ENCODE measurements around the gene TTYH2.

TTYH2 gene

DNA sequence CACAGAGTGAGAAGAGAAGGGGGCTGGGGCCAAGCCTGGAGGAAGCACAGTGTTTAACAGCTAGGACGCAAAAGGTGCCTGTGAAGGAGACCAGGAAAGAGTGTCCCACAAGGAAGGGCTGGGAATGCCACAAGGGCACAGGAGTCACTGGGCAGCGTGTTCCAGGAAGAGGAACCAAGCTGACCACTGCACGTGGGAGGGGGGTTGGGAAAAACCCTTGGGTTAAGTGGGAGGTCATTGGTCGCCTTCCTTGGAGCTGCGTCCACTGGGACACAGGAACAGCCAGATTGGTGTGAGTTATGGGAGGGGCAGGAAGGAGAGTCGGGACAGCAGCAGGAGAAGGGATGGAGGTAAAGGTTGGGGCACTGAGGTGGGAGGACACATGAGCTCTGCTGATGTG is 12.9 kb downstream of the TTYH2 start:
- no peak for DNase-seq (ENCODE audit: low read depth in 2 of 2)
- TF ChIP-seq CTCF (IDR thresholded peaks at IDR 0.05; ENCODE audit: low read depth, low read length) = no peak
- no peak overlapping the region for H3K4me3 ChIP-seq (replicated peaks in 1 of 2; ENCODE audit: low read depth in 2 of 2, low read length in 2 of 2)

DNA sequence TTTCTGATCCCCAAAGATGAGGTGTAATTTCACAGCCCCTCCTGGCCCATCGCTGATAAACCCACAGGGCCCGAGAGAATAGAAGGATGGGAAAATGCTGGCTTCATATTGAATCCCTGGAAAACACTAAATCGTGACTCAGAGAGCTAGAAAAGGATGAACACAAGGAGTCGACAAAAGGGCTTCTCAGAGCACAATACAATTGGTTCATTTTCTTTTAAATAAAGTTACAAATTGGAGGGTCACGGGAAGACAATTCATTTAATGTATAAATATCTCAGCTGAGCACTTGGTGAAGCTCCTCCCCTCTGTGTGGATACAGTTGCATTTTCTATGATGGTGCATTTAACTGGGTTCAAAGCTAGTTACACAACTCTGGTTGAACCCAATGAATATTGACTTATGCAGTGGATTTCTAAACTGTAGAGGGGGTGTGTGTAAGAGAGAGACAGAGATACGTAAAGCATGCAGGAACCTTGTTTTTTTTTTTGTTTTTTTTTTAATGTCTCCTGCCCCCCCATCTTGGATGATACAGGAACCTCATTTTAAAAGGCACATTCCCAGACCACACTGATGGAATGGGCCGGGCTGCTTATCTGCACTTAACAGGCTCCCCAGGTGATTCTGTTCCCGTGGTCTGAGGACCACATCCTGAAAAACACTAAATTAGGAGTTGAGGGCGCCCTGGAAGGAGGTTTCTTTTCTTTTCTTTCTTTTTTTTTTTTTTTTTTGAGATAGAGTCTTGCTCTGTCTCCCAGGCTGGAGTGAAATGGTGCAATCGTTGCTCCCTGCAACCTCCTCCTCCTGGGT is 14.1 kb downstream of the TTYH2 start:
- TF ChIP-seq CTCF (IDR thresholded peaks at IDR 0.05; ENCODE audit: low read depth, low read length) = no peak
- no peak overlapping the region for H3K4me3 ChIP-seq (replicated peaks in 1 of 2; ENCODE audit: low read depth in 2 of 2, low read length in 2 of 2)
- DNase-seq (ENCODE audit: low read depth in 2 of 2) = no peak

DNA sequence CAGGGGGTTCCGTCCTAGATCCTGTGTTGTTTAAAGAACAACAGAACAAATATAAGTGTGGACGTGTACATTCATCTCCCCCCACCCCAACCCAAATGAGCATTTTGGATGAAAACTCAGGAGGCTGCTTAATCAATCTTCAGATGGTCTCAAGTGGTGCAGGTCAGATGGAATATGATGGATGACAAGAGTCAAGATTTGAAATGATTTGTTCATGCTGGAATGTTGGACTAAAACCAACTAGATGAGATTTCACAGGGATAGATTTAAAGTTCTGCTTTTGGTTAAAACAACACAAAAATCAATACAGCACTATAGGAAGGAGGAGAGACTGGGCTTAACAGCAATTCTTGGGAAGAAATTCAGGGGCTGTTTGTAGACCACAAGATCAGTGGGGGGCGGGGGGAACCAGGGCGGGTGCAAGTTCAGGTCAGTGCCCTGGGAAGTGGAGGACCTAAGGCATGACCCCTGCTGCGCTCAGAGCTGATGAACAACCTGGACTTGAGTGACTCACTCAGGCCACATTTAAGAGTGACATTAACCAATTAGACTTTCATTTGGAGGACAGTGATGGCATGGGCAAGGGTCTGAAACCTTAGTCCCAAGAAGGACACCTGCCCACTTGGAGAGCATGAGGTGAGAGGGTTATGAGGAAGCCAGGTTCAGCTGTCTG is 15.1 kb downstream of the TTYH2 start:
- no peak for TF ChIP-seq CTCF (IDR thresholded peaks at IDR 0.05; ENCODE audit: low read depth, low read length)
- H3K4me3 ChIP-seq (replicated peaks in 1 of 2; ENCODE audit: low read depth in 2 of 2, low read length in 2 of 2) = no peak overlapping the region

DNA sequence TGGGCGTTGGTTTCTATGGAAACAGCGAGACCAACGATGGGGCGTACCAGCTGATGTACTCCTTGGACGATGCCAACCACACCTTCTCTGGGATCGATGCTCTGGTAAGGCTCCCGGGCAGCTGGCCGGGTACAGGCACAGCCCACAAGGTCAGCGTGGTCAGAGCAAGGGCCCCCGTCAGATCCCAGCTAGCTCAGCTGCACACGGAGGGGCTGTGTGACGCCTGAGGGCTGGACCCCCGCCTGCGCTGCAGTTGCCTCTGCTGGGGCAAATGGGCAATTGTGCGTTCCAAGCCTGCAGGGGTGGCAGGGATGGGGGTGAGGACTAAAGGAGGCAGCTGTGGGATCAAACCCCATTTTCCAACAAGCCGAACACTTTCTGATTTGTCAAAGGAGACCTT is 17.5 kb downstream of the TTYH2 start:
- H3K4me3 ChIP-seq (replicated peaks in 1 of 2; ENCODE audit: low read depth in 2 of 2, low read length in 2 of 2) = no peak overlapping the region
- TF ChIP-seq CTCF (IDR thresholded peaks at IDR 0.05; ENCODE audit: low read depth, low read length) = no peak
- DNase-seq (ENCODE audit: low read depth in 2 of 2) = no peak

More for the DNA sequence above, 15.1 kb downstream of the TTYH2 start:
- no peak for DNase-seq (ENCODE audit: low read depth in 2 of 2)

- H3K4me3 ChIP-seq (replicated peaks in 1 of 2; ENCODE audit: low read depth in 2 of 2, low read length in 2 of 2) = no peak overlapping the region
- no peak for DNase-seq (ENCODE audit: low read depth in 2 of 2)
- TF ChIP-seq CTCF (IDR thresholded peaks at IDR 0.05; ENCODE audit: low read depth, low read length) = no peak
These were observed 18.8 kb downstream of the TTYH2 start for GRCh38 chr17:74231928-74232907.

- DNase-seq (ENCODE audit: low read depth in 2 of 2) = no peak
- no peak for TF ChIP-seq CTCF (IDR thresholded peaks at IDR 0.05; ENCODE audit: low read depth, low read length)
- H3K4me3 ChIP-seq (replicated peaks in 1 of 2; ENCODE audit: low read depth in 2 of 2, low read length in 2 of 2) = no peak overlapping the region
These were observed 20.6 kb downstream of the TTYH2 start for GRCh38 chr17:74233937-74234336.

All from cardiac fibroblast (primary cell).